HepG2 (cell line): Measurements from ENCODE around the gene TMEM131. TPM values are rescaled to one million over a fixed set of nuclear protein-coding genes. Genes with fewer than 3 reads are reported as not detected.

ENCODE experiments used
- ATAC-seq: fragments of 200-7000 bp; cut with Tn5 transposase; 3 replicates; pipeline ENCODE4 v1.9.1; 2020; ENCODE audit warnings: mild to moderate bottlenecking, moderate library complexity
- BruUV-seq: library from RNA; stranded (reverse); fragments of 400-500 nt; replicated peaks from 2 replicates; lab custom pipeline; 2021; lab: Mats Ljungman, UMichigan
- CTCF ChIA-PET: fragments of 300-600 bp; formaldehyde crosslinking; extraction: SDS; loops from one replicate; lab custom pipeline; 2021; ENCODE audit warnings: low total read pairs, inconsistent platforms, low intra/inter-chr PET ratio; lab: Yijun Ruan, JAX
- POLR2A ChIA-PET: fragments of 350-600 bp; sonication (Branson Sonifier 250); formaldehyde crosslinking; loops from one replicate; lab custom pipeline; 2020; ENCODE audit warnings: antibody characterized with exemption, inconsistent platforms; lab: Yijun Ruan, JAX
- DNase-seq: peaks from one replicate; pipeline ENCODE4 v3.0.0-alpha.2; 2015; ENCODE audit warnings: low spot score
- FAIRE-seq: peaks from 3 replicates; lab custom pipeline; 2011; peaks lifted over from hg19 to GRCh38; lab: Jason Lieb, UNC
- H2AFZ ChIP-seq: one replicate; pipeline ENCODE4 v1.6.1; 2011; ENCODE audit warnings: low read length, inconsistent platforms
- H3K27ac ChIP-seq: fragments of 300-600 bp; 3 replicates; pipeline ENCODE4 v1.8.0; 2011; ENCODE audit warnings: mixed run types, mild to moderate bottlenecking, mixed read lengths, low read length, inconsistent platforms; ENCODE audit not compliant: insufficient read depth; ENCODE audit errors: extremely low read length
- H3K27me3 ChIP-seq, 2 experiments: fragments of 200-600 bp in 1 of 2; 2 replicates in 1 of 2; 3 replicates in 1 of 2; pipeline versions ENCODE4 v1.6.0 to v1.8.0; 2011; ENCODE audit warnings: low read length in 2 of 2, mild to moderate bottlenecking in 2 of 2, moderate library complexity in 2 of 2, inconsistent platforms in 1 of 2; ENCODE audit not compliant: insufficient read depth in 2 of 2, control insufficient read depth in 1 of 2
- H3K36me3 ChIP-seq, 2 experiments: fragments of 200-600 bp in 1 of 2; replicated peaks in 1 of 2; 2 replicates in 1 of 2; 3 replicates in 1 of 2; pipeline versions ENCODE4 v1.5.1 to v1.8.0; 2011; ENCODE audit warnings: low read length in 2 of 2, inconsistent platforms in 1 of 2; ENCODE audit not compliant: insufficient read depth in 2 of 2, control insufficient read depth in 1 of 2
- H3K4me1 ChIP-seq: 2 replicates; pipeline ENCODE4 v1.5.1; 2012; ENCODE audit warnings: low read length, inconsistent platforms; ENCODE audit not compliant: insufficient read depth
- H3K4me2 ChIP-seq: 2 replicates; pipeline ENCODE4 v1.6.0; 2011; ENCODE audit warnings: low read depth, low read length, inconsistent platforms
- H3K4me3 ChIP-seq, 3 experiments: fragments of 200-600 bp in 1 of 3; sonication (generic), shearing (Covaris generic) in 1 of 3; replicated peaks in 1 of 3; 2 replicates each; pipeline ENCODE4 v1.5.1; 2011 to 2016; ENCODE audit warnings: low read length in 3 of 3, inconsistent platforms in 2 of 3, low read depth in 2 of 3, mild to moderate bottlenecking in 2 of 3, control low read depth in 1 of 3, mixed read lengths in 1 of 3; ENCODE audit not compliant: insufficient read depth in 1 of 3
- H3K79me2 ChIP-seq: one replicate; pipeline ENCODE4 v1.6.1; 2011; ENCODE audit warnings: low read length, inconsistent platforms; ENCODE audit not compliant: insufficient read depth
- H3K9ac ChIP-seq: 2 replicates; pipeline ENCODE4 v1.6.0; 2011; ENCODE audit warnings: mild to moderate bottlenecking, low read depth, low read length, inconsistent platforms; ENCODE audit not compliant: insufficient read depth
- H3K9me3 ChIP-seq: 2 replicates; pipeline ENCODE4 v1.5.1; 2012; ENCODE audit warnings: mild to moderate bottlenecking, low read length
- H4K20me1 ChIP-seq: 2 replicates; pipeline ENCODE4 v1.6.0; 2011; ENCODE audit warnings: inconsistent platforms, mild to moderate bottlenecking, low read length, moderate library complexity; ENCODE audit not compliant: insufficient read depth
- FIP1L1 ChIP-seq: fragments of 200-400 bp; formaldehyde crosslinking; IDR thresholded peaks from 2 replicates; pipeline ENCODE4 v1.6.1; 2018; ENCODE audit warnings: low read depth, mild to moderate bottlenecking, low read length, moderate library complexity, borderline replicate concordance; ENCODE audit not compliant: insufficient read depth
- HMG20B ChIP-seq: conservative IDR thresholded peaks from 2 replicates; pipeline ENCODE4 v1.6.1; 2016; ENCODE audit warnings: missing genetic modification reagents, missing compliant biosample characterization
- KDM6A ChIP-seq: IDR thresholded peaks from 2 replicates; pipeline ENCODE4 v1.6.1; 2016; ENCODE audit warnings: low read depth
- SRY ChIP-seq: sonication (generic); formaldehyde crosslinking; IDR thresholded peaks from 2 replicates; pipeline ENCODE4 v1.8.0; 2022; ENCODE audit warnings: mild to moderate bottlenecking, missing genetic modification reagents
- ZNF205 ChIP-seq: IDR thresholded peaks from 2 replicates; pipeline ENCODE4 v1.6.1; 2018; ENCODE audit warnings: missing biosample characterization, missing genetic modification reagents
- ZNF207 ChIP-seq: fragments of 450-650 bp; IDR thresholded peaks from 2 replicates; pipeline ENCODE4 v1.6.1; 2016; ENCODE audit warnings: antibody characterized with exemption, borderline replicate concordance
- ZNF274 ChIP-seq: sonication (generic); formaldehyde crosslinking; IDR thresholded peaks from 2 replicates; pipeline ENCODE4 v1.5.1; 2020; ENCODE audit warnings: mild to moderate bottlenecking, missing genetic modification reagents
- ZNF350 ChIP-seq: sonication (generic); formaldehyde crosslinking; IDR thresholded peaks from 2 replicates; pipeline ENCODE4 v1.4.0; 2020; ENCODE audit warnings: mild to moderate bottlenecking, low read depth, missing genetic modification reagents, borderline replicate concordance
- ZNF614 ChIP-seq: IDR thresholded peaks from 2 replicates; pipeline ENCODE4 v1.6.1; 2018; ENCODE audit warnings: missing biosample characterization, missing genetic modification reagents, inconsistent platforms, borderline replicate concordance
- WGBS: methylation state at CpG from one replicate; pipeline ENCODE4 v1.1.6; 2017; ENCODE audit warnings: low lambda C conversion rate; 5-methylcytosine and 5-hydroxymethylcytosine counted together
- in situ Hi-C: cut with HindIII; loops from 2 replicates; pipeline ENCODE4 v1.10.0; 2017; ENCODE audit warnings: low pct_unique_long_range_greater_than_20kb; ENCODE audit not compliant: extremely low pct_ligation_motif_present
- intact Hi-C: fragments of 100-400 bp; cut with micrococcal nuclease; formaldehyde crosslinking; loops from one replicate; pipeline ENCODE4 v1.10.0; 2022; ENCODE audit not compliant: unreplicated experiment
- polyA plus RNA-seq, 8 experiments: library from polyadenylated mRNA; depleted of rRNA in 3 of 8; stranded (reverse) in 7 of 8; unstranded in 1 of 8; fragments of >200 nt; fragmentation: Illumina TruSeq in 4 of 8; extraction: Trizol in 4 of 8; gene quantifications; 2 replicates each; pipeline versions ENCODE4 v1.2.1 to v1.2.3, GENCODE V29; 2011 to 2016; ENCODE audit warnings: low read depth in 4 of 8, missing spikeins in 1 of 8, mixed read lengths in 1 of 8; ENCODE audit not compliant: insufficient read depth in 1 of 8
- total RNA-seq, 5 experiments: library from RNA; depleted of rRNA; stranded (reverse); fragments of >200 nt; fragmentation: Illumina TruSeq; extraction: Trizol; gene quantifications; 2 replicates each; pipeline ENCODE4 v1.2.3, GENCODE V29; 2016; ENCODE audit warnings: low read depth in 1 of 5
- TF ChIP-seq, protein P1 (sequence below): sonication (generic); formaldehyde crosslinking; IDR thresholded peaks from 2 replicates; pipeline ENCODE4 v1.5.1; 2020; ENCODE audit warnings: missing genetic modification reagents, mild to moderate bottlenecking, borderline replicate concordance
- TF ChIP-seq, protein P2 (sequence below): sonication (generic); formaldehyde crosslinking; IDR thresholded peaks from 2 replicates; pipeline ENCODE4 v1.4.0; 2020; ENCODE audit warnings: missing genetic modification reagents
- TF ChIP-seq, protein P3 (sequence below): sonication (generic); formaldehyde crosslinking; IDR thresholded peaks from 2 replicates; pipeline ENCODE4 v1.5.0; 2020; ENCODE audit warnings: missing genetic modification reagents

Gene TMEM131
- total and polyA plus RNA-seq, 2 of the 13 experiments (the other 11 are each of a cell fraction or from before 2014, with no cell fraction given), result 17.9 to 19.5 TPM

DNA sequence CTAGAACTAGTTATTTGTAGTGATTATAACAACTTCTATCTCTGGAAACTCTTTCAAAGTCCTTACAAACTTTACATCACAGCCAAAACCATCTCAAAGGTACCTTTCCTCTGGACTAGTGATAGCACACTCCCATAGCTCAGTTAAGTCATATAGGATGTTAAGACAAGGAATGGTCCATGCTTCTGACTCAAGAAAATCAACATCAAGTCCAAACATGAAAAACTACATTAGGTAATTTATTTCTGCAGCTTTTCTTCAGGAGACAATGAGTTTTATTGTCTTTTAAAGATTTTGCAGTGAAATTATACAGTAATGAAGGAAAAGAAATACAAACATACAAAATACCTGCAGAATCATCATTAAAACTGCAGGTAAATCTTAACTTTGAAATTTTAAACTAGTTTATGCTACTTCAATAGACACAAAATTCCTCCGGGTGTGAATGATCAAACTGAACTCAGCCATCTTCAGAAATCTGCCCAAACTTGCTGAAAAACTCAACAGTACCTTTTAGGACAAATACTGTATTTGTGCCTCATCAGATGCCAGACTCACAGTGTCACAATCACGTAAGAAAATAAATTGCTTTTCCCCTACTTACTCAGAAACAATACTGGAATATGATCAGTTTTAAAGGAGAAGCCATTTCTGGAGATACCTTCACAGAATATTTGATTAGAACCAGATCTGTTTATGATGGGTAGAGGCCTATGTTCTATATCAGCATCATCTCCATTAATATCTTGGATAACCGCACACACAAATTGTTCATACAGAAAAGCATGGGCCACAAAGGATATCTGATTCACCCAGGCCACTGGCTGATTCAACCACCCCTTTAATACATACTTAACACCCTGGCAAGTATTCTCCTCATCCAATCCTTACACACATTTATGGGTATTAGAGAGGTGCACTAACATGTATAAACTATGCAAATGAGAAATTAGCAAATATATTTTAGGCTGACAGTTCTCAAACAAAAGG is 2.6 kb downstream of the TMEM131 start (continued):
- TF ChIP-seq, protein P1, sequence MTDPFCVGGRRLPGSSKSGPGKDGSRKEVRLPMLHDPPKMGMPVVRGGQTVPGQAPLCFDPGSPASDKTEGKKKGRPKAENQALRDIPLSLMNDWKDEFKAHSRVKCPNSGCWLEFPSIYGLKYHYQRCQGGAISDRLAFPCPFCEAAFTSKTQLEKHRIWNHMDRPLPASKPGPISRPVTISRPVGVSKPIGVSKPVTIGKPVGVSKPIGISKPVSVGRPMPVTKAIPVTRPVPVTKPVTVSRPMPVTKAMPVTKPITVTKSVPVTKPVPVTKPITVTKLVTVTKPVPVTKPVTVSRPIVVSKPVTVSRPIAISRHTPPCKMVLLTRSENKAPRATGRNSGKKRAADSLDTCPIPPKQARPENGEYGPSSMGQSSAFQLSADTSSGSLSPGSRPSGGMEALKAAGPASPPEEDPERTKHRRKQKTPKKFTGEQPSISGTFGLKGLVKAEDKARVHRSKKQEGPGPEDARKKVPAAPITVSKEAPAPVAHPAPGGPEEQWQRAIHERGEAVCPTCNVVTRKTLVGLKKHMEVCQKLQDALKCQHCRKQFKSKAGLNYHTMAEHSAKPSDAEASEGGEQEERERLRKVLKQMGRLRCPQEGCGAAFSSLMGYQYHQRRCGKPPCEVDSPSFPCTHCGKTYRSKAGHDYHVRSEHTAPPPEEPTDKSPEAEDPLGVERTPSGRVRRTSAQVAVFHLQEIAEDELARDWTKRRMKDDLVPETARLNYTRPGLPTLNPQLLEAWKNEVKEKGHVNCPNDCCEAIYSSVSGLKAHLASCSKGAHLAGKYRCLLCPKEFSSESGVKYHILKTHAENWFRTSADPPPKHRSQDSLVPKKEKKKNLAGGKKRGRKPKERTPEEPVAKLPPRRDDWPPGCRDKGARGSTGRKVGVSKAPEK (CRISPR knock-in tag), result no peak

DNA sequence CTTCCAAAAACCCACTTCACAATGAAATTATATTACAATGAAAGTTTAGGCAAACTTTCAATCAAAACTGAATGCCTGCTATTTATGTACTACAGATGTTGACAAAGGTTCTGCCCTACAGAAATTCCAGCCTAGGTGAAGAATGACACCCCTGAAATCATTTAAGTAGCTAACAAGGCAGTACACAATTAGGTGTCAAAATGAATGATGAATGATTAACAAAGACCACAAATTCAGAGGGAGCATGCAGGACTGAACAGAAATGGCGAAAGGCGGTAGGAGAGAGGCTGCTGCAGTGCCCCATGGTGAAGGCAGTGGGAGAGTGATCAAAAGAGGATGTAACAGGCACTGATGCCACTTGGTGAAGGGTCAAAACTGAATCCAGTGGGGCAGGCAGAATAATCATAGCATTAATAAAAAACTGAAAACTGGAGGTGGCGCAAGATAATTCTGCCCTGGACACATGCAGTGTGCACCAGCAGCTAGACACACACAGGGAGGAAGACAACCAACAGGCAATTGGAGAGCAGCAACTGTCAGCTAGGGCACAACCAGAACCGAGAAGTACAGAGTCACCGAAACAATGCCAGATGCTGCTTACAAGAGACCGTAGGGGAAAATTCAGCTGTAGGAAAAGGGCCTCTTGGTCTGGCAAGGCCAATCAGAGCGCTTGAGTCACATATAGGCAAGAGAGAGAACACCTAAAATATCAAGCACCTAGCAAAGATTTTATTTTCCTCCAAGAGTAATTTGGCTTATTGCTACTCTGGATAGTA is 4.5 kb downstream of the TMEM131 start:
- Histone ChIP-seq H3K27me3 (no peaks in the 10 kb centered on the region; a peak in 1 of 5 replicates), H3K4me1 (peaks cover 53% of the 10 kb centered on the region), H3K9ac (no peak overlapping the region), H3K36me3 (no peaks in the 10 kb centered on the region), H3K9me3 (peaks cover 12% of the 10 kb centered on the region), H2AFZ (no peak overlapping the region), H4K20me1 (peaks cover 47% of the 10 kb centered on the region), H3K4me3 (no peak overlapping the region), H3K79me2 (peaks cover 91% of the 10 kb centered on the region), H3K4me2 (no peak overlapping the region), H3K27ac (no peak overlapping the region)
- FAIRE-seq (no peak), DNase-seq (no peak), ATAC-seq (no peak)
- 94% methylated on average over 7 of the region's 7 CpGs for WGBS
- in situ Hi-C loops (no loop called here), intact Hi-C loops (loop anchor here (5.0 to 10.0 kb wide), 2 partner anchors 34 to 274 kb away; no protein-coding TSS in a partner anchor)
- no TSS peak for BruUV-seq
- CTCF ChIA-PET, result no interaction called here
- POLR2A ChIA-PET, result no interaction called here
- TF ChIP-seq HMG20B (CRISPR knock-in tag) (no peak), KDM6A (CRISPR knock-in tag) (no peak), SRY (CRISPR knock-in tag) (no peak), ZNF350 (CRISPR knock-in tag) (no peak), ZNF274 (CRISPR knock-in tag) (no peak), FIP1L1 (no peak), ZNF207 (no peak), ZNF205 (CRISPR knock-in tag) (no peak), ZNF614 (CRISPR knock-in tag) (no peak)
- TF ChIP-seq, protein P2, sequence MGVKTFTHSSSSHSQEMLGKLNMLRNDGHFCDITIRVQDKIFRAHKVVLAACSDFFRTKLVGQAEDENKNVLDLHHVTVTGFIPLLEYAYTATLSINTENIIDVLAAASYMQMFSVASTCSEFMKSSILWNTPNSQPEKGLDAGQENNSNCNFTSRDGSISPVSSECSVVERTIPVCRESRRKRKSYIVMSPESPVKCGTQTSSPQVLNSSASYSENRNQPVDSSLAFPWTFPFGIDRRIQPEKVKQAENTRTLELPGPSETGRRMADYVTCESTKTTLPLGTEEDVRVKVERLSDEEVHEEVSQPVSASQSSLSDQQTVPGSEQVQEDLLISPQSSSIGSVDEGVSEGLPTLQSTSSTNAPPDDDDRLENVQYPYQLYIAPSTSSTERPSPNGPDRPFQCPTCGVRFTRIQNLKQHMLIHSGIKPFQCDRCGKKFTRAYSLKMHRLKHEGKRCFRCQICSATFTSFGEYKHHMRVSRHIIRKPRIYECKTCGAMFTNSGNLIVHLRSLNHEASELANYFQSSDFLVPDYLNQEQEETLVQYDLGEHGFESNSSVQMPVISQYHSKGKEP, result no peak
- TF ChIP-seq, protein P3, sequence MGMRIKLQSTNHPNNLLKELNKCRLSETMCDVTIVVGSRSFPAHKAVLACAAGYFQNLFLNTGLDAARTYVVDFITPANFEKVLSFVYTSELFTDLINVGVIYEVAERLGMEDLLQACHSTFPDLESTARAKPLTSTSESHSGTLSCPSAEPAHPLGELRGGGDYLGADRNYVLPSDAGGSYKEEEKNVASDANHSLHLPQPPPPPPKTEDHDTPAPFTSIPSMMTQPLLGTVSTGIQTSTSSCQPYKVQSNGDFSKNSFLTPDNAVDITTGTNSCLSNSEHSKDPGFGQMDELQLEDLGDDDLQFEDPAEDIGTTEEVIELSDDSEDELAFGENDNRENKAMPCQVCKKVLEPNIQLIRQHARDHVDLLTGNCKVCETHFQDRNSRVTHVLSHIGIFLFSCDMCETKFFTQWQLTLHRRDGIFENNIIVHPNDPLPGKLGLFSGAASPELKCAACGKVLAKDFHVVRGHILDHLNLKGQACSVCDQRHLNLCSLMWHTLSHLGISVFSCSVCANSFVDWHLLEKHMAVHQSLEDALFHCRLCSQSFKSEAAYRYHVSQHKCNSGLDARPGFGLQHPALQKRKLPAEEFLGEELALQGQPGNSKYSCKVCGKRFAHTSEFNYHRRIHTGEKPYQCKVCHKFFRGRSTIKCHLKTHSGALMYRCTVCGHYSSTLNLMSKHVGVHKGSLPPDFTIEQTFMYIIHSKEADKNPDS (CRISPR knock-in tag), result no peak
